NCI-H1105 (cell line): ENCODE results near the gene SGF29.
"Not testable (repeated sequence)": the region's sequence is repeated elsewhere in the genome, so short reads cannot be mapped to it uniquely, and the experiment has no call there.

Source experiments
- DNase-seq: peaks from one replicate; lab custom pipeline; 2025; lab: John Stamatoyannopoulos, UW

Gene SGF29

DNA sequence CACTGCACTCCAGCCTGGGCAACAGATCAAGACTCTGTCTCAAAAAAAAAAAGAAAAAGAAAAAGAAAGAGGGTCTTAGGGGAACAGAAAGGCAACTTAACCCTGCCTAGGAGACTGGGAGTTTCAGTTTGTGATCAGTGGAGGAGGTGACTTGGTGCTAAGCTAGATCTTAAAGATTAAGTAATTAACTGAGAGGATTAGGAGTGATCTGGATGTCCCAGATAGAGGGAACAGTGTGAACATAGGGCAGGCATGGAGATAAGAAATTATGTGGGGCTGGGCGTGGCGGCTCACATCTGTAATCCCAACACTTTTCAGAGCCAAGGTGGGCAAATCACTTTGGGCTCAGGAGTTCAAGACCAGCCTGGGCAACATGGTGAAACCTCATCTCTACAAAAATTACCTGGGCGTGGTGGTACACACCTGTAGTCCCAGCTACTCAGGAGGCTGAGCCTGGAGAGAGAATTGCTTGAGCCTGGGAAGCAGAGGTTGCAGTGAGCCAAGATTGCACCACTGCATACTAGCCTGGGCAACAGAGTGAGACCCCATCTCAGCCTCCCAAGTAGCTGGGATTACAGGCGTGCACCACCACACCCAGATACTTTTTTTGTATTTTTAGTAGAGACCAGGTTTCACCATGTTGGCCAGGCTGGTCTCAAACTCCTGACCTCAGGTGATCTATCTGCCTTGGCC, 12.7 kb downstream of the SGF29 start:
- not testable (repeated sequence) for DNase-seq

DNA sequence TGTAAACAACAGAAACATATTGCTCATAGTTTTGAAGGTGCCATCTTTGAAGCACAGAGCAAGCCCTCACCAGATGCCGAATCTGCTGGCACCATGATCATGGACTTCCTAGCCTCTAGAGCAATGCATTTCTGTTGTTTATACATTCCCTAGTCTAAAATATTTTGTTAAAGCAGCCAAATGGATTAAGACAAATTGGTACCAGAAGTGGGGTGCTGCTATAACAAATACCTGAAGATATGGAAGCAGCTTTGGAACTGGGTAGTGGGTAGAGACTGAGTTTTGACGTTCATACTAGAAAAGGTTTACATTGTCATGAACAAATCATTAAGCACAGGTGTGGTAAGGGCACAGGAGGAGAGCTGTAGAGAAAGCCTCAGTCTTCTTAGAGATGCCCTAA, 13.6 kb downstream of the SGF29 start:
- no peak for DNase-seq

DNA sequence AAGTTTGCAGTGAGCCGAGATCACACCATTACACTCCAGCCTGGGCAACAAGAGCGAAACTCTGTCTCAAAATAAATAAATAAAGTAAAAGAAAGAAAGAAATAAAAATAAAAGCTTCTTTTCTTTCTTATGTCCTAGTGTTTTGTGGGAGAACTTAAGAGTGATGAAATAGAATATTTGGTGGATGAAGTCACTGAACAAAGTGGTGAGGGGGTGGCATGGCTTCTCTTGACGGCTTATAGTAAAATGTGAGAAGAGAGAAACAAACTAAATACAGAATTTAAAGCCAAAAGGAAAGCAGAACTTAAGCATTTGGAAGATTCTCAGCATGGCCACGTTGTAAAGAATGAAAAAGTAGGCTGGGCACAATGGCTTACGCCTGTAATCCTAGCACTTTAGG, 15.3 kb downstream of the SGF29 start:
- no peak for DNase-seq

DNA sequence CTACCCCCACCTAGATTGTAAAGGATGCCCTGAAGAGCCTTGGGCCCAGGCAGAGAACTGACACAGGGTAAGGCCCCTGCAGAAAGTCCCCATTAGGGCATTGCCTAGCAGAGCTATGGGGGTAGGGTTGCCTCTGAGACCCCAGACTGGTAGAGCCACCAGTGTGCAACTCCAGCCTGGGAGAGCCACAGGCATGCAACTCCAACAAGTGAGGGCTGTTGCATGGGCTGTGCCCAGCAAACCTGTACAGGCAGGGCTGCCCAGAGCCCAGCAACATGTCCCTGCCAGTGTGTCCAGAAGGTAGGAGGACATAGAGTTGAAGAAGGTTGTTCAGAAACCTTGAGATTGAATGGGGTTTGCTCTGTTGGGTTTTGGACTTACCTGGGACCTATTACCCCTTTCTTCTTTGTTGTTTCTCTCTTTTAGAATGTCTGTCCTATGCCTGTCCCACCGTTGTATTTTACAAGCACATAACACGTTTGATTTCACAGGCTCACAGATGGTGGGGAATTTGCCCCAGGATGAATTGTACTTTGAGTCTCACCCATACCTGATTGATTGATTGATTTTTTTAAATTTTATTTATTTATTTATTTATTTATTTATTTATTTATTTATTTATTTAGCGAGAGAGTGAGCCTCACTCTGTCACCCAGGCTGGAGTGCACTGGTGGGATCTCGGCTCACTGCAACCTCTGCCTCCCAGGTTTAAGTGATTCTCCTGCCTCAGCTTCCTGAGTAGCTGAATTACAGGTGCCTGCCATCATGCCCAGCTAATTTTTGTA, 16.4 kb downstream of the SGF29 start:
- no peak for DNase-seq

DNA sequence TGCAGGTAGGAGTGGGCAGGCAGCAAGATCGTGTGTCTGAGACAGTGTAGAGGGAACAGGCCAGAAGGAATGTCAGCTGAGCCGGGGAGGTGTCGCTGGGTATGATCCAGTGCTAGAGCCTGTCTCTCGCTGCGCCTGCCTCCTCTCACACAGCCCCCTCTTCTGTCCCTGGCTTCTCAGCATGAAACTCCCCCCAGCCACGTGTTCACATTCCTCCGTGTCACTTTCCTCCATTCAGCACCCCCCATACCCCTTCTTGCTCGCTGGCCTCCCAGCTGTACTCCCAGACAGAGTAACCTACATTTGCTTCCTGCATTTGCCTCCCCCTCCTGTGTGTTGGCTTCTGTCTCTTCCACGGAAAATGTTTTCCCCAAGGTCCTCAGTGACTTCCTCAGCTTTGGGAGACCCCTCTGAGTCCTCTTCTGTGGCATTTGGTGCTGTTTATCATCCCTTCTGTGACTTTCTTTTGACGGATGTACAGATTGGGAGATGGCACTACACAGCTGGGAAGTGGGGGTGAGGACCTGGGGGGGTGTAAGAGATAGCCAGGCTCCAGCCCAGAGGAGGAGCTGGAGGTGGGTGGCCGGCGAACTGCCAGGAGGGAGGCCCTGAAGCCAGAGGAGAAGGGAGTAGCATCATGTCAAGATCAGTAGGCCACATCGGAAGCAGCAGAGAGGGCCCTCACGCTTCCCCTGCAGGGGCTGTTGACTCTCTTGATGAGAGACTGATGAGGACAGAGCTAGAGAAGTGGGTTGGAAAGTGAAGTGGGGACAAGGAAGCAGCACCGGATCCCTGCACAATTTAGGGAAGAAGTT, 19.2 kb downstream of the SGF29 start:
- no peak for DNase-seq

DNA sequence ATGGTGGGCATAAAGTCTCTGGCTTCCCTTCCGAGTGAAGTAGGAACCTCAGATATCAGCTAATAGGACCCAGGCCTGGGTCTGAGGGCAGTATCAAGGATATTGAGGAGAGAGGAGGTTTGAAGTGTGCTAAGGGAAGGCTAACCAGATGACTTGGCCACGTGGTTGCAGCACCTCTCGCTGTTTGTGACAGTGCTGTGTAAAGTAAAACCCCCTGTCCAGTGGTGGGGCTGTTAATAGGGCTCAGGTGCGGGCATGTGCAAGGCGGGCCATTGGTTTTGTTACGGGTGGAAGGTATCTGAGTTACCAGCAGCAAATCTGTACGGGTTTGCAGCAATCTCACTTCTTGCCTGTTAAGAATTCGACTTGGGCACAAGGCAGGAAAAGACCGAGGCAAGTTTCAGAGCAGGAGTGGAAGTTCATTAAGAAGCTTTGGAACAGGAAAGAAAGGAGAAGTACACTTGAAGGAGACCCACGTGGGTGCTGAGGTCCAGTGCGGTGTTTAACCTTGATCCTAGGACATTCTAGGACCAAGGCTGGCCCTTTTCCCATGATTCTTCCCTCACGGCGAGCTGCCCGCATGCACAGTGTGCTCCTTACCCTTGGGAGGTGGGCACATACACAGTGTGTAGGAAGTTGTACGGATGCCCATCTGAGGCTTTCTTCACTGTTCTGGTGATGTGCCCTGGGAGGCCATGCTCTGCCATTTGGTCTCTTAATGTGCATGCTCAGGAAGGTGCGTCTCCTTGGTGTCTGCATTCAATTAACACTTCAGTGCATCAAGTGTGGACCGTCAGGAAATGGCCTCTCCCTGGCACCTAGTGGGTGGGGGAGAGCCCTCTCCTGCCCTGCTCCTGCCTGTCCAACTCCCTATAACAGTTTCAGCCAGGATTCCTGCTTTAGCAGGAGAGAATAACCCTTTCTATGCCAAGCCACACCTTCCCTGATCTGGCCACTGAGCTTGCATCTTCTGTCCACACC, 20.3 kb downstream of the SGF29 start:
- no peak for DNase-seq

DNA sequence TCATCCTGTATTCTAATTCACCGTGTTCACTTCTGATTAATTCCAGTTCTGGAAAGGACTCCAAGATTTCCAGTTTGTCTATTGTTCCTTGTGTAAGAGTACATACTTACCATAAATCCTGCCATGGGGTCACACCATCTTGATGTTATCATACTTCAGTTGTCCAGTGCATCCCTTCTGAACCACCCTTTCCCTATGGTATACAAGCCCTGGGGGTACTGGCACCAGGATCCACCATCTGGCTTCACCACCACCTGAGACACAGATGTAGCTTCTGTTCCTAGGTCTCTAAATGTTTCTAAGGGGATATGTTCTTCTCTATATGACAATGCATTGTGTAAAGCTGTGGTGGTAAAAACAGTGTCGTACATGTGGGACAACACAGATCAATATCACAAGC, 21.2 kb downstream of the SGF29 start:
- DNase-seq, result no peak

DNA sequence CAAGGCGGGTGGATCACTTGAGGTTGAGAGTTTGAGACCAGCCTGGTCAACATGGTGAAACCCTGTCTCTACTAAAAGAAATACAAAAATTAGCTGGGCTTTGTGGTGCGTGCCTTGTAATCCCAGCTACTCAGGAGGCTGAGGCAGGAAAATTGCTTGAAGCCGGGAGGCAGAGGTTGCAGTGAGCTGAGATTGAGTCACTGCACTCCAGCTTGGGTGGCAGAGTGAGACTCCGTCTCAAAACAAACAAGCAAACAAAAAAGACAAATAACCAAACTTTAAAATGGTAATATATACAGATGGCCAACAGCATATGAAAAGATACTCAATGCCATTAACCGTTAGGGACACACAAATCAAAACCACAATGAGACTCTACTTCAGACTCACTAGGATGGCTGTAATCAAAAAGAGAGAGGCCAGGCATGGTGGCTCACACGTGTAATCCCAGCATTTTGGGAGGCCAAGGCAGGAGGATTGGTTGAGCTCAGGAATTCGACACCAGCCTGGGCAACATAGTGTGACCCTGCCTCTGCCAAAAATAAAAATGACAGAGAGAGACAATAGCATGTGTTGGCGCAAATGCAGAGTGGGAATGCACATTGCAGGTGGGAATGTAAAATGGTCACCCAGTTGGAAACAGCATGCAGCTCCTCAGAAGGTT, 21.9 kb downstream of the SGF29 start:
- no peak for DNase-seq

DNA sequence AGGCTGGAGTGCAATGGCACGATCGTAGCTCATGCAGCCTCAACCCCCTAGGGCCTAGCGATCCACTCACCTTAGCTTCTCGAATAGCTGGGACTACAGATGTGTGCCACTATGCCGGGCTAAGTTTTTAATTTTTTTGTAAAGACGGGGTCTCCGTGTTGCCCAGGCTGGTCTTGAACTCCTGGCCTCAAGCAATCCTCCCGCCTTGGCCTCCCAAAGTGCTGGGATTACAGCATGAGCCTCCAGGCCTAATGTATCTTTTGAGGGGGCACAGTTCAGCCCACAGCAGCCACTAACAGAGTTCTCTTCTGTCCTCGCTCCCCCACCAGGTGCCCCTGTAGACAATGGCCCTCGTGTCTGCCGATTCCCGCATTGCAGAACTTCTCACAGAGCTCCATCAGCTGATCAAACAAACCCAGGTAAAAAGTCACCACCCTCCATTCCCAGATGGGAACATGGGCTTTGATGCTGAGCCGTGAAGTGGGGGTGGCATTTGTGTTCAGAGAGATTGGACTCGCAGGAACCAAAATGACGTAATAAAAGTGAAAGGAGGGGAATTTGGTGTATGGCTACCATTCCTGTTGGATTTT, 27.1 kb downstream of the SGF29 start:
- no peak for DNase-seq

DNA sequence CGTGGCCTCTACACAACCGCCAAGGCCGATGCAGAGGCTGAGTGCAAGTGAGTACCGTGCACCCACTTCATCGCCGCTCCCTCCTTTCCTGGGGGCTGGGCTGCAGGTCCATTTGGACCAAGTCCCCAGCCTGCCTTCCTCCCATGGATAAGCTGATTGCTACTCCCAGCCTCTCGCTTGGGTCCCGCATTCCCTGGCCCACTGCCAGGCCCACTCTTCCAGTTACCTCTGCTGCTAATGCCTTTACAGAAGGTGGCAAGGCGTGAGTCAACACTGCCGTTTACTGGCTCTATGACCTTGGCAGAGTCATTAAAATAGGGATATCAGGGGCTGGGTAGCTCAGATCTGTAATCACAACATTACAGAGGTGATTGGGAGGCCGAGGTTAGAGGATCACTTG, 32.0 kb downstream of the SGF29 start:
- DNase-seq, result no peak

DNA sequence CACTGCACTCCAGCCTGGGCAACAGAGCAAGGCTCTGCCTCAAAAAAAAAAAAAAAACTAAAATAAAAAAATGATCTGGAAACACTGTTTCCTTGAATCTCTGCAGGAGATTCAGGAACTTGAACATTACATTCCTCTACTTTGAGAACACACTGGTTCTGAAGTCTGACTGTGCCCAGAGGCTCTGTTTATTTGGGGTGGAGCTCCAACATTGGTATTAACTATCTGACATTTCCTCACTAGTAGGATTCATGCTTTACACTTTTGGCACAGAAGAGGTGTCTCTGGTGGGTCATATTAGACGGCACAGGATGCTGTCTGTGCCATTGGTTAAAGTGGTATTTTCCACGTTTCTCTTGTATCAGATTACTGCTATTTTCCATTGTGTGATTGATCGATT, 32.7 kb downstream of the SGF29 start:
- DNase-seq, result no peak

DNA sequence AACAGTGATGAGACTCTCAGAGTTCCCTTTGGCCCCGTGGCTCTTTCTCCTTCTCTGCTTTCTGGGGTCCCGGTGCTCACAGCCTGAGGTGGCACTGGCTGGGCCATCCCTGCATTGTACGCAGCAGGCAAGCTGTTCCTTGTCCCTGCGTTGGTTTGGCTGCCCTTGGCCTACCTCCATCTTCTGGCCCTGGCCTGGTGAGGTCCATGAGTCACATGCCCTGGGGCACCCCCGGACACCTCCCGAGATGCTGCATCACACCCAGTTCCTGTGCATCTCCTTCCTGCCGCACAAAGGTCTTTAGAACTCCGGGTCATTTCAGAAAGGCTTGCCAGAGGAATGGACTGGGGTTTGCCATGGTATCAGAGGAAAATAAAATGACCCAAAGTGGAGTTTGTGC, 33.7 kb downstream of the SGF29 start:
- DNase-seq, result no peak

DNA sequence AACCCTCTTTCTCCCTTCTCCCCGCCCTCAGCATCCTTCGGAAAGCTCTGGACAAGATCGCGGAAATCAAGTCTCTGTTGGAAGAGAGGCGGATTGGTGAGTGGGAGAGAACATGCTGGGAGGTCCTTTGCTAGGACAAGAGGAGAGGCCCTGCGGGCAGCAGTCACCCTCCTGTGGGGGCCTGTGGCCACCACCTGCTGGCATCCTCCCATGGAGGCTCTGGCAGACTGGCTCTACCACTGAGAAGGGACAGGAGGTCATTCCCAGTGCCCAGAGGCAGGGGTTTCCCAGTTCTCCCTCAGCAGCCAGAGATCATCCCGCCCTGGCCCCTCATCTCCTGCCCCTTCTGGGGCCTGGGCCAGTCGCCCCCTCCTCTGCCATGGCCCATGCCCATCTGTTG, 35.3 kb downstream of the SGF29 start:
- no peak for DNase-seq

DNA sequence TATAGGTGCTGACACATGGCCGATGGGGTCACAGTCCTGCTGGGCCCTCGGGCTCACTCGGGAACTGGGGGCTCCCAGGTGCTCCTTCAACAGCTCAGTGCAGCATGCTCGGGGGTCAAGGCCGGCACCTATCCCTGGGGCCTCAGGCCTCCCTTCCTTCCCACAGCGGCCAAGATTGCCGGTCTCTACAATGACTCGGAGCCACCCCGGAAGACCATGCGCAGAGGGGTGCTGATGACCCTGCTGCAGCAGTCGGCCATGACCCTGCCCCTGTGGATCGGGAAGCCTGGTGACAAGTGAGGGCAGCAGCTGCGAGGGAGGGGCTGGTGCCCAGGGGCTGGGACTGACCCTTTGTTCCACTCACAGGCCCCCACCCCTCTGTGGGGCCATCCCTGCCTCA, 36.2 kb downstream of the SGF29 start:
- DNase-seq, result no peak

DNA sequence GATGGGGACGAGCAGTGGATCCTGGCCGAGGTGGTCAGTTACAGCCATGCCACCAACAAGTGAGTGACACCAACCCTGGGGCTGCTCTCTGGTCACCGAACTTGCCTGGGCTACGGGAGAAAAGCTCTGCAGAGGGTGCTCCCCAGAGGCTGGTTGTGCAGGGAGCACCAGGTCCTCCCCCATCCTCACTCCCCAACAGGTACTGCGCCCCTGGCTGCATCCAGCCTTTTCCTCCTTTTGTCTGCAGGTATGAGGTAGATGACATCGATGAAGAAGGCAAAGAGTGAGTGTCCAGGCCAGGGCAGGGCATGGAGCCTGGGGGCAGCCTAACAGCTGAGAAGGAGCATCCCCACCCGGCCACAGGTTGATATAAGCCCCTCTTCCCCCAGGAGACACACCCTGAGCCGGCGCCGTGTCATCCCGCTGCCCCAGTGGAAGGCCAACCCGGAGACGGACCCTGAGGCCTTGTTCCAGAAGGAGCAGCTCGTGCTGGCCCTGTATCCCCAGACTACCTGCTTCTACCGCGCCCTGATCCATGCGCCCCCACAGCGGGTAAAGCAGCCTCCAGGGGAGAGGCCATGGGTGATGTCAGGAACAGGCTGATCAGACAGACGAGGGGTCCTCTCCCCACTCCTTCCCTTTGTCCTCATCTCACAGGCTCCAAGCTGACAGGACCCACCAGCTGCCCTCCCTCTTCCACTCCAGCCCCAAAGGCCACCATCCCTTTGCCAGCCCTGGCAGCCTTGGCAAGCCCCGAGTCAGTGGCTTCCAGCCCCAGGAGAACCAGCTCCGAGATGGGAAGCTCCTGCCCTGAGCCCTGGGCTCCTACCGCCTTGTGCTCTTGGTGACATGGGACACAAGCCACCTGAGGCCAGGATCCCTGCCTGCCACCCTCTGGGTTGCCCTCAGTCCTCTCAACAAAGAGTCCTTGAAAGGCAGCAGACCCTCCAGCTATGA, 36.9 kb downstream of the SGF29 start:
- no peak for DNase-seq

DNA sequence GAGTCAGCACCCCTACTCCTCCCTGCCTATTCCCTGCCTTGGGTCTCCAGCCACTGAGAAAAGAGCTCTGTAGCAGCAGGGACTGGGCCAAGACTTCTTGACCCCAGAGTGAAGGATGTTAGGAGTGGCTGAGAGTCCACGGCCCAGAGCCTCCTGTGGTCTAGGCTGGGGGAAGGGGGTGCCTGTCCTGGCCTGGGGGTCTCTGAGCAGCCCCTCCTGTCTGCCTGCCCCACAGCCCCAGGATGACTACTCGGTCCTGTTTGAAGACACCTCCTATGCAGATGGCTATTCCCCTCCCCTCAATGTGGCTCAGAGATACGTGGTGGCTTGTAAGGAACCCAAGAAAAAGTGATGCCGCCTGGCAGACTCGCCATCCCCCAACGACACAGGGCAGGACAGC, 37.6 kb downstream of the SGF29 start:
- DNase-seq, result no peak

DNA sequence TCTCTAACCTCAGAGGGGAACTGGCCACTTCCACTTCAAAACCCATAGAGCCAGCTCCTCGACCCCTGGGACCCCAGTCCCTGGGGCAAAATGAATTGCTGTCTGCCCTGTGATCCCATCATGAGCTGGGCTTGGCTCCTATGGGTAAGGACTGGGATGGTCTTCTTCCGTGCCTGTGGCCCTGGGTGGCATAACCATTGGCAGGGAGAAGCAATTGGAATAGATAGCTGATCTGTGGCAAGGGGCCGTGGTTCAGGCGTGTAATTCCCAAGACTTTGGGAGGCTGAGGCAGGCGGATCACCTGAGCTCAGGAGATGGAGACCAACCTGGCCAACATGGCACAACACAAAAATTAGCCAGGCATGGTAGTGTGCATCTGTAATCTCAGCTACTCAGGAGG, 38.8 kb downstream of the SGF29 start:
- no peak for DNase-seq

DNA sequence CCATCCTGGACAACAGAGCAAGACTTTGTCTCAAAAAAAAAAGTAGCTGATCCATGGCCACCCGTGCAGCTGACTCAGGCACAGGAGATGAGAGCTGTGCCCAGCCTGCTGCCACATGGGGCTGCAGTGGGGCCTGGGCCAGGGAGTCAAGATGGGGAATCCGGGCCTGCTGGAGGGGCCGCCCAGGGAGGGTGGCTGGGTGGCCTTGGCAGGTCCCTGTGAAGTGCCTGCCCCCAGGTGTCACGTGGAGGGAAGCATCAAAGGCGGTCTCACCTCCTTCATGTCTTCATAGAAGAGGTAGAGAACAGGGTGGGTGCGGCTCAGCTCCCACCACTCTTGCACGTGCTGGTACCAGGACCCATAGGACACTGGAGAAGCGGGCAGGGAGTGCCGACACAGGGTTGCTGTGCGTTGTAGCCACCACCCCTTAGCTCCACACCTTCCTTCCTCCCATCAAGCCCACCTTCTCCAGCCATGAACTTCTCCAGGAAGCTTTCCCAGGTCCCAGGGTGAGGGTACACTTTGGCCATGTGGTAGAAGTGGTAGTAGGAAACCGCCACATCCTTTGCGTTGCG, 39.3 kb downstream of the SGF29 start:
- DNase-seq, result no peak

DNA sequence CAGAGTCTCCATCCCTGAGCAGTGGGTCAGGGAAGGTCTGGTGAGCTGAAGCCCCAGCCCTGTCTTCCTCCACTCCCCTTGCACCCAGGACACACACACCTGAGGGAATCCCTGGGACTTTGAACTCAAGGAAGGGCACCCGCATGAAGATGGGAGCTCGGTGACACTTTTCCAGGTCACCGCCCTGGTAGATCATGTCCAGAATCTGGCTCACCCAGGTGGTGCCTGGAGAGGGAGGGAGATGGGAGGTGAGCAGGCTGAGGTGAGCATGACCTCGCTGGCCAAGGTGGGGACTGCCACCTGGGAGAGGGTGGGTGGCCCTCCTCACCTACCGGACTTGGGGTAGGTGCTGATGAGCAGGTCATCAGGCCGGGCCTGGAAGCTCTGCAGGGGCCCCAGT, 41.7 kb downstream of the SGF29 start:
- DNase-seq, result not testable (repeated sequence)
